HEK293 (cell line): ENCODE data around the gene SEZ6L.

Source experiments
- CTCF ChIA-PET: fragments of 350-600 bp; formaldehyde crosslinking; extraction: SDS; loops from one replicate; lab custom pipeline; 2021; ENCODE audit warnings: antibody characterized with exemption; lab: Yijun Ruan, JAX
- POLR2A ChIA-PET: fragments of 300-600 bp; formaldehyde crosslinking; extraction: SDS; loops from one replicate; lab custom pipeline; 2020; ENCODE audit warnings: antibody characterized with exemption, inconsistent platforms; lab: Yijun Ruan, JAX
- H3K27ac ChIP-seq: fragments of 200-500 bp; sonication (Bioruptor generic); 2 replicates; pipeline ENCODE4 v1.5.1; 2014; ENCODE audit warnings: low read depth, low read length, control low read depth, inconsistent platforms; ENCODE audit errors: extremely low read depth
- H3K36me3 ChIP-seq, 2 experiments: fragments of 200-500 bp in 1 of 2; sonication (Bioruptor generic) in 1 of 2; 1 replicate in 1 of 2; 2 replicates in 1 of 2; pipeline ENCODE4 v1.5.1; 2014 to 2017; ENCODE audit warnings: inconsistent platforms in 2 of 2, low read length in 2 of 2; ENCODE audit not compliant: control insufficient read depth in 2 of 2, insufficient read depth in 1 of 2
- H3K4me1 ChIP-seq: fragments of 200-500 bp; sonication (Bioruptor generic); 2 replicates; pipeline ENCODE4 v1.5.1; 2014; ENCODE audit warnings: mild to moderate bottlenecking, low read length, inconsistent platforms; ENCODE audit not compliant: control insufficient read depth, insufficient read depth
- H3K4me3 ChIP-seq: 2 replicates; pipeline ENCODE4 v1.5.1; 2011; ENCODE audit warnings: low read depth, mild to moderate bottlenecking, control low read depth, low read length, moderate library complexity
- H3K9me3 ChIP-seq: fragments of 200-500 bp; sonication (Bioruptor generic); 2 replicates; pipeline ENCODE4 v1.5.1; 2014; ENCODE audit warnings: low read depth, low read length, inconsistent platforms; ENCODE audit not compliant: control insufficient read depth, insufficient read depth
- GFI1B ChIP-seq: fragments of 450-650 bp; formaldehyde crosslinking; IDR thresholded peaks from 2 replicates; pipeline ENCODE4 v1.5.1; 2016; ENCODE audit warnings: missing biosample characterization, missing genetic modification characterization
- INSM2 ChIP-seq: fragments of 450-650 bp; formaldehyde crosslinking; IDR thresholded peaks from 2 replicates; pipeline ENCODE4 v1.5.1; 2016; ENCODE audit warnings: missing biosample characterization, missing genetic modification characterization
- SCRT2 ChIP-seq: fragments of 450-650 bp; formaldehyde crosslinking; IDR thresholded peaks from 2 replicates; pipeline ENCODE4 v1.5.1; 2016; ENCODE audit warnings: missing biosample characterization, missing genetic modification characterization
- WT1 ChIP-seq: fragments of 450-650 bp; formaldehyde crosslinking; IDR thresholded peaks from 2 replicates; pipeline ENCODE4 v1.5.1; 2016; ENCODE audit warnings: missing biosample characterization, missing genetic modification characterization
- ZBTB10 ChIP-seq: fragments of 450-650 bp; formaldehyde crosslinking; IDR thresholded peaks from 2 replicates; pipeline ENCODE4 v1.5.1; 2016; ENCODE audit warnings: missing biosample characterization, missing genetic modification characterization
- ZBTB6 ChIP-seq: fragments of 450-650 bp; formaldehyde crosslinking; IDR thresholded peaks from 2 replicates; pipeline ENCODE4 v1.5.1; 2017; ENCODE audit warnings: missing biosample characterization, missing genetic modification characterization
- ZBTB8A ChIP-seq: fragments of 450-650 bp; formaldehyde crosslinking; IDR thresholded peaks from 2 replicates; pipeline ENCODE4 v1.5.1; 2016; ENCODE audit warnings: missing biosample characterization, missing genetic modification characterization
- ZNF155 ChIP-seq: fragments of 450-650 bp; formaldehyde crosslinking; IDR thresholded peaks from 2 replicates; pipeline ENCODE4 v1.5.1; 2016; ENCODE audit warnings: missing biosample characterization, missing genetic modification characterization
- ZNF239 ChIP-seq: fragments of 450-650 bp; formaldehyde crosslinking; IDR thresholded peaks from 2 replicates; pipeline ENCODE4 v1.5.1; 2016; ENCODE audit warnings: missing biosample characterization, missing genetic modification characterization
- ZNF654 ChIP-seq: fragments of 450-650 bp; formaldehyde crosslinking; IDR thresholded peaks from 2 replicates; pipeline ENCODE4 v1.5.1; 2016; ENCODE audit warnings: low read depth, missing biosample characterization, missing genetic modification characterization
- ZNF677 ChIP-seq: fragments of 450-650 bp; IDR thresholded peaks from 2 replicates; pipeline ENCODE4 v1.5.0; 2018; ENCODE audit warnings: missing biosample characterization, mild to moderate bottlenecking, missing genetic modification characterization, moderate library complexity
- ZNF791 ChIP-seq: fragments of 450-650 bp; formaldehyde crosslinking; IDR thresholded peaks from 2 replicates; pipeline ENCODE4 v1.5.1; 2016; ENCODE audit warnings: missing biosample characterization, missing genetic modification characterization
- ZSCAN23 ChIP-seq: fragments of 450-650 bp; formaldehyde crosslinking; IDR thresholded peaks from 2 replicates; pipeline ENCODE4 v1.5.1; 2016; ENCODE audit warnings: missing biosample characterization, missing genetic modification characterization
- ZSCAN30 ChIP-seq: fragments of 450-650 bp; IDR thresholded peaks from 2 replicates; pipeline ENCODE4 v1.5.1; 2018; ENCODE audit warnings: missing biosample characterization, mild to moderate bottlenecking, missing genetic modification characterization, moderate library complexity
- TF ChIP-seq, protein P1 (sequence below): IDR thresholded peaks from 2 replicates; pipeline ENCODE4 v1.6.1; 2011; ENCODE audit warnings: mild to moderate bottlenecking, low read depth, low read length, borderline replicate concordance
- TF ChIP-seq, protein P2 (sequence below): fragments of 450-650 bp; formaldehyde crosslinking; IDR thresholded peaks from 2 replicates; pipeline ENCODE4 v1.5.1; 2016; ENCODE audit warnings: missing biosample characterization, missing genetic modification characterization
- TF ChIP-seq, protein P3 (sequence below): fragments of 450-650 bp; formaldehyde crosslinking; IDR thresholded peaks from 2 replicates; pipeline ENCODE4 v1.5.1; 2016; ENCODE audit warnings: missing biosample characterization, missing genetic modification characterization
- TF ChIP-seq, protein P4 (sequence below): fragments of 450-650 bp; formaldehyde crosslinking; IDR thresholded peaks from 2 replicates; pipeline ENCODE4 v1.5.1; 2016; ENCODE audit warnings: missing biosample characterization, missing genetic modification characterization

The SEZ6L gene

GRCh38 chr22:26328221-26328620, 159.0 kb downstream of the SEZ6L start:
- Histone ChIP-seq H3K4me1 (no peaks in the 10 kb centered on the region), H3K4me3 (no peak overlapping the region), H3K36me3 (no peaks in the 10 kb centered on the region), H3K9me3 (no peaks in the 10 kb centered on the region), H3K27ac (no peak overlapping the region)
- ChIA-PET POLR2A (no interaction called here), CTCF (interaction anchor here (1.3 kb wide), 1 partner anchor 156 kb away, joined by 5 read pairs; no protein-coding TSS in a partner anchor)
- TF ChIP-seq ZNF239 (tag by site-specific recombination): no peak
- TF ChIP-seq ZNF677 (tag by site-specific recombination): no peak
- TF ChIP-seq SCRT2 (tag by site-specific recombination): no peak
- TF ChIP-seq ZNF155 (tag by site-specific recombination): no peak
- no peak for TF ChIP-seq ZBTB8A
- TF ChIP-seq, protein P1, sequence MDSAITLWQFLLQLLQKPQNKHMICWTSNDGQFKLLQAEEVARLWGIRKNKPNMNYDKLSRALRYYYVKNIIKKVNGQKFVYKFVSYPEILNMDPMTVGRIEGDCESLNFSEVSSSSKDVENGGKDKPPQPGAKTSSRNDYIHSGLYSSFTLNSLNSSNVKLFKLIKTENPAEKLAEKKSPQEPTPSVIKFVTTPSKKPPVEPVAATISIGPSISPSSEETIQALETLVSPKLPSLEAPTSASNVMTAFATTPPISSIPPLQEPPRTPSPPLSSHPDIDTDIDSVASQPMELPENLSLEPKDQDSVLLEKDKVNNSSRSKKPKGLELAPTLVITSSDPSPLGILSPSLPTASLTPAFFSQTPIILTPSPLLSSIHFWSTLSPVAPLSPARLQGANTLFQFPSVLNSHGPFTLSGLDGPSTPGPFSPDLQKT: no peak
- no peak for TF ChIP-seq INSM2 (tag by site-specific recombination)
- no peak for TF ChIP-seq ZBTB10
- no peak for TF ChIP-seq ZSCAN30
- TF ChIP-seq ZSCAN23 (tag by site-specific recombination): no peak
- TF ChIP-seq, protein P2, sequence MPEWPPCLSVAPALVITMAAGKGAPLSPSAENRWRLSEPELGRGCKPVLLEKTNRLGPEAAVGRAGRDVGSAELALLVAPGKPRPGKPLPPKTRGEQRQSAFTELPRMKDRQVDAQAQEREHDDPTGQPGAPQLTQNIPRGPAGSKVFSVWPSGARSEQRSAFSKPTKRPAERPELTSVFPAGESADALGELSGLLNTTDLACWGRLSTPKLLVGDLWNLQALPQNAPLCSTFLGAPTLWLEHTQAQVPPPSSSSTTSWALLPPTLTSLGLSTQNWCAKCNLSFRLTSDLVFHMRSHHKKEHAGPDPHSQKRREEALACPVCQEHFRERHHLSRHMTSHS (tag by site-specific recombination): no peak
- TF ChIP-seq GFI1B (tag by site-specific recombination): no peak
- TF ChIP-seq, protein P3, sequence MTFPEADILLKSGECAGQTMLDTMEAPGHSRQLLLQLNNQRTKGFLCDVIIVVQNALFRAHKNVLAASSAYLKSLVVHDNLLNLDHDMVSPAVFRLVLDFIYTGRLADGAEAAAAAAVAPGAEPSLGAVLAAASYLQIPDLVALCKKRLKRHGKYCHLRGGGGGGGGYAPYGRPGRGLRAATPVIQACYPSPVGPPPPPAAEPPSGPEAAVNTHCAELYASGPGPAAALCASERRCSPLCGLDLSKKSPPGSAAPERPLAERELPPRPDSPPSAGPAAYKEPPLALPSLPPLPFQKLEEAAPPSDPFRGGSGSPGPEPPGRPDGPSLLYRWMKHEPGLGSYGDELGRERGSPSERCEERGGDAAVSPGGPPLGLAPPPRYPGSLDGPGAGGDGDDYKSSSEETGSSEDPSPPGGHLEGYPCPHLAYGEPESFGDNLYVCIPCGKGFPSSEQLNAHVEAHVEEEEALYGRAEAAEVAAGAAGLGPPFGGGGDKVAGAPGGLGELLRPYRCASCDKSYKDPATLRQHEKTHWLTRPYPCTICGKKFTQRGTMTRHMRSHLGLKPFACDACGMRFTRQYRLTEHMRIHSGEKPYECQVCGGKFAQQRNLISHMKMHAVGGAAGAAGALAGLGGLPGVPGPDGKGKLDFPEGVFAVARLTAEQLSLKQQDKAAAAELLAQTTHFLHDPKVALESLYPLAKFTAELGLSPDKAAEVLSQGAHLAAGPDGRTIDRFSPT: no peak
- TF ChIP-seq ZNF791 (tag by site-specific recombination): no peak
- TF ChIP-seq WT1 (tag by site-specific recombination): no peak
- TF ChIP-seq ZNF654: no peak
- TF ChIP-seq, protein P4, sequence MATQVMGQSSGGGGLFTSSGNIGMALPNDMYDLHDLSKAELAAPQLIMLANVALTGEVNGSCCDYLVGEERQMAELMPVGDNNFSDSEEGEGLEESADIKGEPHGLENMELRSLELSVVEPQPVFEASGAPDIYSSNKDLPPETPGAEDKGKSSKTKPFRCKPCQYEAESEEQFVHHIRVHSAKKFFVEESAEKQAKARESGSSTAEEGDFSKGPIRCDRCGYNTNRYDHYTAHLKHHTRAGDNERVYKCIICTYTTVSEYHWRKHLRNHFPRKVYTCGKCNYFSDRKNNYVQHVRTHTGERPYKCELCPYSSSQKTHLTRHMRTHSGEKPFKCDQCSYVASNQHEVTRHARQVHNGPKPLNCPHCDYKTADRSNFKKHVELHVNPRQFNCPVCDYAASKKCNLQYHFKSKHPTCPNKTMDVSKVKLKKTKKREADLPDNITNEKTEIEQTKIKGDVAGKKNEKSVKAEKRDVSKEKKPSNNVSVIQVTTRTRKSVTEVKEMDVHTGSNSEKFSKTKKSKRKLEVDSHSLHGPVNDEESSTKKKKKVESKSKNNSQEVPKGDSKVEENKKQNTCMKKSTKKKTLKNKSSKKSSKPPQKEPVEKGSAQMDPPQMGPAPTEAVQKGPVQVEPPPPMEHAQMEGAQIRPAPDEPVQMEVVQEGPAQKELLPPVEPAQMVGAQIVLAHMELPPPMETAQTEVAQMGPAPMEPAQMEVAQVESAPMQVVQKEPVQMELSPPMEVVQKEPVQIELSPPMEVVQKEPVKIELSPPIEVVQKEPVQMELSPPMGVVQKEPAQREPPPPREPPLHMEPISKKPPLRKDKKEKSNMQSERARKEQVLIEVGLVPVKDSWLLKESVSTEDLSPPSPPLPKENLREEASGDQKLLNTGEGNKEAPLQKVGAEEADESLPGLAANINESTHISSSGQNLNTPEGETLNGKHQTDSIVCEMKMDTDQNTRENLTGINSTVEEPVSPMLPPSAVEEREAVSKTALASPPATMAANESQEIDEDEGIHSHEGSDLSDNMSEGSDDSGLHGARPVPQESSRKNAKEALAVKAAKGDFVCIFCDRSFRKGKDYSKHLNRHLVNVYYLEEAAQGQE: no peak
- TF ChIP-seq ZBTB6 (tag by site-specific recombination): no peak
